ENCODE data around the gene RNF227.

Gene RNF227

DNA sequence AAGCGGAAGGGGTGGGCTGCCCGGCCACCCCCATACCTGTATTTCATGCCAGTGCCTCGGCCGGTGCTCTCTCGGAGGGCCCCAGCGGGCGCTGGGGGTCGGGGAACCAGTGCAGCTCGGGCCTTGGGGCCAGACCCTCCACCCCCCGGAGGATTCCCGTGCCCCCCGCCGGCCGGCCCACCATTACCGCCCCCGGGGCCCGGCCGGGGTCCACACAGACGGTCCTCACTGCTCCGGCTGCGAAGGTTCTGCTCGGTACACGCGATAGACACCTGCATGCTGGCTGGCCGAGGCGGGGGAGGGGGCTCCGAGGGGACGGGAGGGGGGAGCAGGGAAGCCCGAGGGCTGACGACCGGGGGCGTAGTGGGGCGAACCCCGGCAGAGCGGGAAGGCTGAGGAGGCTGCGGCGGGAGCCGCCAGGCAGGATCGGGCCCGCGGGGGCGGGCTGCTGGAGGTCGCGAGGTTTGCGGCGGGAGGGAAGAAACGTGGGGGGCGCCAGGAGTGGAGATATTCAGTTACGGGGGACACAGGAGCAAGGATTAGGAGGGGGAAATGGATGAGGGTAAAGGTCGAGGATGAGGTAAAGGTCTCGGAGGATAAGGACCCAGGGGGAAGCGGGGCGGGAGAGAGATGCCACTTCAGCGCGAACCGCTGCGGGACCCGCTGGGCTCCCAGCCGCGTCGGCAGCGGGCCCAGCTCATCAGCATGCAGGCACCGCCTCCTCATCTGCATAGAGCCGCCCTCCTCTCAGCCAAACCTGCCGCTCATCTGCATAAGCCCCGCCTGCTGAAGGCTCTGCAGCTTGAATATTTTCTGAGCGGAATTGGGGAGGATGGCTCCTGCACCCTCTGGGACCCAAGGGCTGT lies 13.3 kb upstream of the RNF227 start, which contains the start of gene KCNAB3:
Gene KCNAB3 (minus strand): TSS at position 699 of the 866 bp plus-strand sequence. CDS start 421 bp downstream, at position 278.
- no peak for DNase-seq

DNA sequence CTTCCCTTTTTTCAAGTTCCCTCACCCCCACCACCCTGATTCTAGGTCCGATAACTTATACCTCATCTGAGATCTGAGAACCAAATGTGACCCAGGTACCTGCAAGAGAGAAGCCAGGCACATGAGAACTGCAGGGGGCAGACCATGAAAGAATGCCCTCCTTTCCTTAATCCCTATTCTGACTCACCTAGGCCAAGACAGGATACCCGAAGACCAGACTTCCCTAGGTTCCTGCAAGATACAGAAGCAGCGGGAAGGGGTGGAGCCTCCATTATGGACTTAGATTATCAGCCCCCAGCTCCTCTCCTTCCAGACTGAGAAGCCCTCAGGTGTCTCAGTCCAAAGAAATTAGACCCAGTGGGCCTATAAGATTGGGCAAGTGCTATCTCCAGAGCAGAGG lies 11.5 kb upstream of the RNF227 start:
- DNase-seq = no peak

DNA sequence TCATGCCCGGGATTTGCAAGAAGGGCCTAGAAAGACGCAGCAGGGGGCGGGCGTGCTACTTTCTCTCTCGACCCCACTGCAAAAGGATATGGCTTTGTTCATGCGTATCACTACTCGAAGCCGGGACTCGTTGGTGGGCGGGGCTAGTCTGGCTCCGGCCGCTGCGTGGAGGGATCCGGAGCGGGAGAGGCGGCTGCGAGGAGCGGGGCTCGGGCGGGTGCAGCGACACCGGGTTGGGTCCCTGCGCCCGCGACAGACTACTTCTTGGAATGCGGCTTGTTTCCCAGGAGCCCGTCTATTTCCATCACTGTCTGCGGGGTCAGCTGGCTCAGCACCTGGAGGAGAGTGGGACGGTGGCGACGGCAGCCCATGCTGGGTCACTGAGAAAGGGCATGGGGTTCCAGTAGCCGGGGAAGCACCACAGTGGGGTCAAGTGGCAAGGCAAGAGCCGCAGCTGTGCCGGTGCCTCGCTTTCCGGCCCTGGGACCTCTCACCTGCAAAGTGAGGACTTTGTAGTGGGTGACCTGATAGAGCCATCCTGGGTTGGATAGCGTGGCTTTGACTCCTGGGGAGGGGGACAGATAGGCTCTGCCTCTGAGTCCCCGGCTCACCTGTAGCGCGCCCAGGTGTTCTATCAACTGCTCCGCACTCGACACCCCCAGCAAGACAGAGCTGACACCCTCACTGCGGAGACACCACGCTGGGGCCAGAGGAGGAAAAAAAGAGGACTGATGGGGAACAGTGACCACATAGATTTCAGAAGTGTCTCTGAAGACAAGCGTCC lies 6.9 kb upstream of the RNF227 start:
- no peak for DNase-seq

DNA sequence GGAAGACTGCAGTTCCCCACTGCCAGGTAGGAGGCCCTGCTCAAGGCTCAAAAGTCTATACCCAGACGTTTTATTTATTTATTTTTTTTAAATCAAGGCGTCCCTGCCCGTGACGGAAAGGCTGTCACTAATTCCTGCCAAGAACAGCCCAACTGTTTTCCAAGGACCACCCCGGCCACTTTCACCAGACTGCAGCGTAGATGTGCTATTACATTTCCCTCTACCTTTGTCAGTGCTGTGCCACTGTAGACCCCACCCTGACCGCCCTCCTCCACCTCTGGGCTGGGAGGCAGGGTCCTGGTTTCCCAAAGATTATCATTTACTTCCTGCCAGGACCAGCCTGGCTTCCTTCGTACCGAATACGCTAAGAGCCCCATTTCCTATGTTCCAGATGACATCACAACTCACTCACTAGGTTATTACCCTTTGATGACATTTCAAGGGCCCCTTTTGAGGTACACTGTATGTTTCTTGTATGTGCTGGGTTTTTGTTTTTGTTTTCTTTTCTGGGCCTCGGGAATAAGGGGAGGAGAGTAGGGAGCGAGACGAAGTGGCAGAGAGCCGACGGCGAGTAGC lies 6.3 kb upstream of the RNF227 start:
- DNase-seq = no peak

DNA sequence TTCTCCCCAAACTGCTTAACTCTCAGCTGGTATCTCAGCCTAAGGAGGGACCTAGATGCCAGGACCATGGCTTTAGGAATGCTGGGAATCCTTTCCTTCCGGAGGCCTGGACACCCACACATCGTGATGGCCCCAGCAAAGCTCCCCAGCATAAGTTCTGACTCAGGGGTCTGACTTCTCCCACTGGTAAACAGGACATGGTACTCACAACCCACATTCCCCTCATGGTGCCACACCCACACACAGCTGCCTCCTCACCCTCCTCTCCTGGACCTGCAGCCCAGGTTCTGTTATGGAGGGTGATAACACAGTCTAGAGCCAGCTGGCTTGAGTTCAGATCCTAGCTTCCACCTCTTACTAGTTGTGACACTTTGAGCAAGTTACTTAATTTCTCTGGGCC lies 719 bp upstream of the RNF227 start:
- DNase-seq = no peak

DNA sequence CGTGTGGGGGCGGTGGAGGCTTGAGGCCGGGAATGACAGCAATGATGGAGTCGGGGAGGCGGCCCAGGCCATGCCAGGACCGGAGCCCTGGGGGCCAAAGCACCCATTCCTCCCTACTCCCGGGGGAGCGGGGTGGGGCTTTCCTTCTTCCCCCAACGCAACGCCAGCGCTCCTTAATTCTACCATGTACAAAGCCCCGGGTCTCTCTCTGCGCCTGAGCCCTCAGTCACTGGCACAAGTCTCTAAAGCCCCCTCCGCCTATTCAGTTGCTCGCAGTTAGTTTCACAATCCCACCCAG lies 245 bp upstream of the RNF227 start:
- DNase-seq = no peak

DNA sequence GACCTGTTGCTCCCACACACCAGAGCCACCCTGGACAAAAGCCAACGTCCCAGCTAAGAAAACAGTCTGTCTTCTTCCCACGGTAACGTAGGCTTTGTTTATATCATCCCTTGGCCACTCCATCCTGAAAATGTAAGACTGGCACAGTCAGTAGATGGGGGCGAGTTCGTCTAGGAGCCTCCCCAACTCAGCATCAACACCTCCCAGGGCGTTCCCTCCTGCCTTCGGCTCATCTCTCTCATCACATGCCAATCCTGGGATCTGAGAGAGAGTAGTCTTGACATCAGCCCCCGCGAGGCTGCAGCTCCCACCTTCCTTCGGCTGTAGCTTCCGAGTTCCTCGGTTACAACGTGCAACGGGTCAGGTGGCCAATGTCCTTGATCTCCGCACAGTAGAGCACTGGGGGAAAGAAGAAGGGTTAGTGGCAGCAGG lies 894 bp downstream of the RNF227 start:
- no peak for DNase-seq

DNA sequence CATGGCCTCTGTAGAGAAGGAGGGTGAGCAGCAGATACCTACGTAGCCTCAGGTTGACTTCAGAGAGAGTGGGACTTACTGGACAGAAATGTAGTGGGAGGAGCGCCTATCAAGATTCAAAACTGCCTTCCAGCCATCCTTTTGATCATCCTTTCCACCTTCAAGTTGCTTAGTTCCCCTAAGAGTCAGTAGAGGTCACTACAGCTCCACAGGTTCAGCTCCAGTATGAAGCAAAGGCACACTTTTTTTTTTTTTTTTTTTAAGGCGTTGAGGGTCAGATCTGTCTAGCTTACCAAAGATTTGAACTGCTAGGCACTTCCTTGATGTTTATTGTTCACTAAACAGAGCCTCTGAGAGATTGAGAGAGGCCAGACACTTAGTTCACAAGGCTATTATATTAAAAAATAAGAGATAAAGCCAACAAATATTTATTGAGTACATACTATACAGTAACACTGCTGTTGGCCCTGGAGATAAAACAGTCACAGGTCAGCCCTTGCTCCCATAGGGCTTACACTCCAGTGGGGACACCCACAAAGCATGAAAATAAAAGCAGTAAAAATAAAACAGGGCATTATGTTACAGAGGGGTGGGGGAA lies 3.1 kb downstream of the RNF227 start:
- peak; percentile 26 for DNase-seq

DNA sequence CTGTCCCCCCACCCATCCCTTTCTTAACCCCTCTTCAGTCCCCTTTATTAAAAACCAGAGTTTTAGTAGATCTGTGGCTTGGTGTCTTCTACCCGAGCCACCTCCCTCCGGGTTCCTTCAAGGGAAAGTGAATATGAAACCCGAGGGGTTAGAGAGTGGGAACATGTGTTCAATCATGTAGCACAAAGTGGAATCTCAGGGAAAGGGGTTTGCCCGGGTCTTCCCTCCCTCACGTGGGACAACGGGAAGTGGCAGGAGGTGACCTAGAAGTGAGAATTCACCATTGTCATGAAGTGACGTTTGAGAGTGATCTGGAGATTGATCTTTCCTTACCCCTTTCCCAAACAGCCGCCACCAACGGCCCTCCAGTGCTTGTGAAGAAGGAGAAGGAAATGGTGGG lies 5.0 kb downstream of the RNF227 start:
- DNase-seq = no peak

DNA sequence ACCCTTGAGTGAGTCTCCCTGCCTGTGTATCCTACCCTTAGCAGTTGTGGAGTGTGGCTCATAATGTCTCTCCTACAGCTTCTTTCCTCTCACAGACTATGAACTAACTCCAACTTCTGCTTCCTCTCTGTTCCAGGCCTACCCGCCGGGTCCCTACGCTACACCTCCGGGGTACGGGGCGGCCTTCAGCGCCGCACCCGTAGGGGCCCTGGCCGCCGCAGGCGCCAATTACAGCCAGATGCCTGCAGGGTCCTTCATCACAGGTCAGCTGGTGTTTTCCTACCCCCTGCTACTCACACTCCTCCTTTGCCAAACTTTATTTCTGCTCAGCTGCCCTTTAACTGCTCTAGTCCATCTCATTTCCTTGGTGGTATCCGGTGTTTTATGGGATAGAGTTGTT lies 5.4 kb downstream of the RNF227 start:
- DNase-seq = no peak

DNA sequence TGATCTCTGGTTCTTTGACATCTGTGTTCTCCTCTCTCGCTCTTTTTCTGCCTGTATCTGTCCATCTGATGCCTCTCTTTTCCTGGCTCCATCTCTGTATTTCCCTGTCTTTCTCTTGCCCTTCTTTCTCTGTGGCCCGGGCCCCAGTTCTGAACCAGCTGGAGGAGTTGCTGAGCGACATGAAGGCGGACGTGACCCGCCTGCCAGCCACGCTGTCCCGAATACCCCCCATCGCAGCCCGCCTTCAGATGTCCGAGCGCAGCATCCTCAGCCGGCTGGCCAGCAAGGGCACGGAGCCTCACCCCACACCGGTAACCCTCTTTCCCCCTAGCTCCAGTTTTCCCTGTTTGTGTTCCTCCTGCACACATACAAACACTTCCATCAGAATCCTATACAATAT lies 5.8 kb downstream of the RNF227 start:
- no peak for DNase-seq

DNA sequence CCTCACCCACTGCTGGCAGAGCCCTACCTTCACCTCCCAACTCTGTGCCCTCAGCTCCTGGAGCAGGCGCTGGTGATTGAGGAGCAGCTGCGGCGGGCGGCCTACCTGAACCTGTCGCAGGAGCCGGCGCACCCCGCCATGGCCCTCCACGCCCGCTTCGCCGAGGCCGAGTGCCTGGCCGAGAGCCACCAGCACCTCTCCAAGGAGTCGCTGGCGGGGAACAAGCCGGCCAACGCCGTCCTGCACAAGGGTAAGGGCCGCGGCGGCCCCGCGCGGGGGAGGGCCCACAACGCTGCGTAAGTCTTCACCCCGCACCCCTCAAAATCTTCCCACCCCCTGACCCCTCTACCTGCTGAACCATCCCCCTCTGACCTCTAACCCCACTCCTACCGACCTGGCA lies 7.0 kb downstream of the RNF227 start:
- no peak for DNase-seq

DNA sequence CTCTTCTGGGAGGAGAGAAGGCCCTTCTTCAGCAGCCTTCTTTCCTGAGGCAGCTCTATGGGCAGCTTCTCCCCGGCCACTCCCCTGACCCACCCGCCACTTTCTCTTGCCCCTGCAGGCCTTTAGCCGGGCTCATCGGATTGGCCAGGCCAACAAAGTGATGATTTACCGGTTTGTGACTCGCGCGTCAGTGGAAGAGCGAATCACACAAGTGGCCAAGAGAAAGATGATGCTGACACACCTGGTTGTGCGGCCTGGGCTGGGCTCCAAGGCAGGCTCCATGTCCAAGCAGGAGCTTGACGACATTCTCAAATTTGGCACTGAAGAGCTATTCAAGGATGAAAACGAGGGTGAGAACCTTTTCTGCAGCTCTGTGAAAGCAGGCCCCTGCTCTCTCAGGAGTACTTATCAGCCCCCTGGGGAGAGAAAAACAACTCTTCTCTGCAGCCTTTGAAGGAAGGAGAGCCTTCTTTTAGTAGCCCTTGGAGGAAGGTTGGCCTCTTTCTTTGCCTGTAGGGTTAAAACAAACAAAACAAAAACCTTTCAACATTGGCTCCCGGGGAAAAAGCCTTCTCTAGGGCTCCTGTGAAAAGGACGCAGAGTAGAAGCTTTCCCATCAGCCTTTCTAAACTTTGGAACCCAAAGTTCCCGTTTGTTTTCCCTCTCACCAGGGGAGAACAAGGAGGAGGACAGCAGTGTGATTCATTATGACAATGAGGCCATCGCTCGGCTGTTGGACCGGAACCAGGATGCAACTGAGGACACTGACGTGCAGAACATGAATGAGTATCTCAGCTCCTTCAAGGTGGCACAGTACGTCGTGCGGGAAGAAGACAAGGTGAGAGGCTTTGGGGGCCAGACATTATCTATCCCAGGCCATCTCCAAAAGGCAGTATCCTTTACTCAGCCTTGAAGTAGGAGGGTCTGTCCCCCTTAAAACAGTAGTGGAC lies 12.7 kb downstream of the RNF227 start:
- peak; percentile 38 for DNase-seq

DNA sequence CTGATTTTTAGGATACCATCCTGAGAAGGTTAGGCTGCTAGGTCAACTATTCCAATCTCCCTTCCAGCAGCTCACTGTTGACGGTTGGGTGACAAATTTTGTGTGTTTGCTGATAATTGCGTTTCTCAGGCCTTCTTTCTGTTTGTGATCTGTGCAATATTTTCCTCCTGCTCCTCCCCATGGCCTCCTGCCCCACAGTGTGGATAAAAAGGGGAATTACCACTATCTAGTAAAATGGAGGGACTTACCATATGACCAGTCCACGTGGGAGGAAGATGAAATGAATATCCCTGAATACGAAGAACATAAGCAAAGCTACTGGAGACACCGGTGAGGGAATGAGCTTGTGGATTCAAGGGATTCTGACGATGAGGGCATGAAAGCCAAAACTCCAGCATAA lies 18.3 kb downstream of the RNF227 start:
- peak; percentile 8 for DNase-seq

DNA sequence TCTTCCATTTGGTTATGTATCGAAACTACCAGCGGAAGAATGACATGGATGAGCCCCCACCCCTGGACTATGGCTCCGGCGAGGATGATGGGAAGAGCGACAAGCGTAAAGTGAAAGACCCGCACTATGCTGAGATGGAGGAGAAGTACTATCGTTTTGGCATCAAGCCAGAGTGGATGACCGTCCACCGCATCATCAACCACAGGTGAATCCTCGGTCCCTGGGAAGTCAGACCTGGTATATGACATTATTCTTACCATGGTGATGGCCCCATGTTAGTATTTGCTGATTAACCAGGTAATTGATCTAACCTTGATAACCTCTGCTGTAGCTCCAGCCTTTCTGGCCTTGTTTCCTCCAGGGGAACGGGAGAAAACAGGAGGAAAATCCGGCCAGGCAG lies 19.0 kb downstream of the RNF227 start:
- DNase-seq = no peak

DNA sequence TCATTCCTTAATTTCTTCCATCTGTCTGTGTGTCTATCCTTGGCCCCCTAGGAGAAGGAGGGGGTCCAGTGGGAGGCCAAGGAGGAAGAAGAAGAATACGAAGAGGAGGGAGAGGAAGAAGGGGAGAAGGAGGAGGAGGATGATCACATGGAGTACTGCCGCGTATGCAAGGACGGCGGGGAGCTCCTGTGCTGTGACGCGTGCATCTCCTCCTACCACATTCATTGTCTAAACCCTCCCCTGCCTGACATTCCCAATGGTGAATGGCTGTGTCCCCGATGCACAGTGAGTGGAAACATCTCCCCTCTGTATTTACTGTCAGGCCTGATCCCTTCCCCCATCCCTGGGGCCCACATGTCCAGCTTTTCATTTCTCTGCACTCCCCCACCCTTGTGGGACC lies 21.2 kb downstream of the RNF227 start:
- no peak for DNase-seq

DNA sequence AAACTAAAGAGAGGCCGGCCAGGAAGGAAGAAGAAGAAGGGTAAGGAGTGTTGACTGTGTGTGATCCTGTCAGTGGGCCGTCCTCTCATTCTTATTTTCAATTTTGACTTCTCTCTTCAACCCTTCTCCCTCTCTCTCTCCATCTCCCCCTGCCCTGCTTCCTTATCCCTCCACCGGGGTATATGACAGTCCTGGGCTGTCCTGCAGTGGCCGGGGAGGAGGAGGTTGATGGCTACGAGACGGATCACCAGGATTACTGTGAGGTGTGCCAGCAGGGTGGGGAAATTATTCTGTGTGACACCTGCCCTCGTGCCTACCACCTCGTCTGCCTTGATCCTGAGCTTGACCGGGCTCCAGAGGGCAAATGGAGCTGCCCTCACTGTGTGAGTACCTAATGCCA lies 21.9 kb downstream of the RNF227 start:
- DNase-seq = no peak

DNA sequence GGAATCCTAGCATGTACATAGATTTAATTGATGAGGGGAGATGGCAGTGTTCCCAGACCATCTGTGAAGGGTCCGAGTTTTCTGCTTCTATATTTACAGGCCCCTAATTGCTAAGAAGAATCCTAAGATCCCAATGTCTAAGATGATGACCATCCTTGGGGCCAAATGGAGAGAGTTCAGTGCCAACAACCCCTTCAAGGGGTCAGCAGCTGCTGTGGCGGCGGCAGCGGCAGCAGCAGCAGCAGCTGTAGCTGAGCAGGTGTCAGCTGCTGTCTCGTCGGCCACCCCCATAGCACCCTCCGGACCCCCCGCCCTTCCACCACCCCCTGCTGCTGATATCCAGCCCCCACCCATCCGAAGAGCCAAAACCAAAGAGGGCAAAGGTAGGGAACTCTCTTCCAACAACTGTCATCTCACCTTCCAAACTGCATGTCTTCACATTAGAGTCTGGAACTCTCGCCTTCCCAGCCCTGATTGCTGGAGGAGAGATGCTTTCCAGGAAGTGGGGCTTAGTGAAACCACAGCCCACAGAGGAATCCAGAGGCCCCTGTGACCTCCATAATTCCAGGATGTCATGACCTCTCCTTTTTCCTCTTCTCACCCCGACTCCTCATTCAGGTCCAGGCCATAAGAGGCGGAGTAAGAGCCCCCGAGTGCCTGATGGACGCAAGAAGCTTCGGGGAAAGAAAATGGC lies 22.8 kb downstream of the RNF227 start:
- DNase-seq = no peak

DNA sequence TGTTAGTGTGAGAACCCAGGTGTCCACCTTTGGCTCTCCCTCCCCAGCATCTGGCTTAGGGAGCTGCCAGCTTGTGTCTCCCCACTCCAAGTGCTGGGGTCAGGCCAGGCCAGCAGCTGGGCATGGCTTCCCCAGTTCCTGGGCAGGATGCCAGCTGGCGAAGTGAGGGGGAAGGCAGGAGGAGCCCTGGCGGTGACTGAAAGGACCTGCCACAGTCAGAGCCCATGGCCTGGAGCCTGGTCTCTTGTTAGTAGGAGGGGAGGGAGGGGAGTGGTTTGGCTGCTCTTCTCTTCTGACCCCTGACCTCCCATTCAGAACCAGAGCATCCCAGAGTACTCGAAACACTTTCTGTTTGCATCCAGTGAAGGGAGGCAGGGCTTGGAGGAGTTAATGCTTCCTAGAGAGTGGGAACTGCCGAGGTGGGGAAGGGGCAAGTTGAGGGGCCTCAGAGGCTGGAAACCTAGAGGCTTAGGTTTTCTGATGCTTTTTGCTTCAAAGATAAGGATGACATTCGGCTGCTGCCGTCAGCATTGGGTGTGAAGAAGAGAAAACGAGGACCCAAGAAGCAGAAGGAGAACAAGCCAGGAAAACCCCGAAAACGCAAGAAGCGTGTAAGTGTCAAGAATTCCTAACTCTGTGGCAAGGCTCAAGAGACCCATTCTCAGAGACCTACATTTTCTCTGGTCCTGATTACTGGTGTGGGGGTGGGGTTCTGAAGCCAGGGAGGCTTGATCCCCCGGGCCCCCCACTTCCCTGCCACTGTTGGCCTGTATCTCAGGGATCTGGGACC lies 26.7 kb downstream of the RNF227 start:
- DNase-seq = peak; percentile 66

DNA sequence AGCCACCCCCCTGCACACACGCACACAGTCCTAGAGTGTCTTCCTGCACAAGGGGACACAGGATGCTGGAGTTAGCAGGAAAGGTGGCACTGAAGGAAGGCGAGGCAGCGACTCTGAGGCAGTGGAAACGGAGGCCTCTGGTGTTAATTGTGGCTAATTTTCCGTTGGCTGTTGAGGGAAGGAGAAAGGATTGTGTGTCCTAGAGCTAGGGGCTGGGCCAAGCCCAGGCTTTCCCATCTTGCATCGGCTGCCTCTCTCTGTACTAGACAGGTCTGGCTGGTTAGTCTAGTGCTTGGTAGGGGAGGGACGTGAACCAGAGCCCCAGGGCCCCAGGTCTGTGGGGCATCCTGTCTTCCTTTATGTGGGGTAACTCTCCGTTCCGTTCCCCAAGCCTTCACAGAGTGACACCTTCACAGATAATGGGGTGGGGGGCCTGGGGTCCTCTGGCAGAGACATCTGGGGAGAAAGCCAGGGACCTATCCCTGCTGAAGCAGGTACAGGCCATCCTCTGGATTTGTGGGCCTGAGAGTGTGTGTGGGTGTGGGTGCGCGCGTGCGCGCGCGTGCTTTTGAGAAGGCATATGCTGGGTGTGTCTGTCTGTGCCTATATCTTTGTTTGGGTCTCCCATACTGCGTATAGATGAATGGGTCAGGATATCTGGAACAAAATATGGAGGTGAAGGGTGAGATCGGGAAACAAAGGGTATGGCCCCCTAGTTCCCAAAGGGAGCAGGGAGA lies 27.7 kb downstream of the RNF227 start, which contains the start of gene CHD3:
Gene CHD3 (plus strand): TSS at position 606 of the 737 bp plus-strand sequence. CDS start 212 bp downstream, outside the sequence.
- no peak for DNase-seq

All from NCI-H2227 treated with DMSO at 0.1 percent for 48 hours (cell line).